C4-2B (cell line): ENCODE measurements around the gene ZNF593.

Experiments used
- CTCF ChIP-seq: fragments of 450-650 bp; conservative IDR thresholded peaks from 2 replicates; pipeline ENCODE4 v1.5.1; 2017; ENCODE audit warnings: mild to moderate bottlenecking
- ZFX ChIP-seq: fragments of 450-650 bp; IDR thresholded peaks from 2 replicates; pipeline ENCODE4 v1.6.1; 2017

- TF ChIP-seq CTCF = no peak
- TF ChIP-seq ZFX = no peak
These were observed 1.7 kb downstream of the ZNF593 start, which contains the start of gene ZNF593OS for GRCh38 chr1:26171084-26172072.
